Ureter (tissue), 1 donor: ENCODE results near the gene SCN1B. TPM values are rescaled to one million over a fixed set of nuclear protein-coding genes. Genes with fewer than 3 reads are reported as not detected.

ENCODE experiments used
- DNase-seq: peaks from one replicate; pipeline ENCODE4 v3.0.0-alpha.2; 2020; ENCODE audit warnings: low spot score
- total RNA-seq: library from RNA; stranded (reverse); gene quantifications from one replicate; pipeline ENCODE4 v1.2.4, GENCODE V29; 2023
- donor health status: DM: yes; HTN: yes; CAD: no.

The SCN1B gene
- total RNA-seq, 1 donor from 2014 or later = 9.8 TPM

GRCh38 chr19:35074426-35075201 lies 44.3 kb downstream of the SCN1B start:
- no peak for DNase-seq

- no peak for DNase-seq
These were observed 45.1 kb downstream of the SCN1B start for GRCh38 chr19:35075202-35076025.

- DNase-seq = no peak
These were observed 45.7 kb downstream of the SCN1B start for GRCh38 chr19:35076026-35076370.

GRCh38 chr19:35076657-35077056 lies 46.4 kb downstream of the SCN1B start:
- no peak for DNase-seq

GRCh38 chr19:35077411-35078223 lies 47.3 kb downstream of the SCN1B start:
- DNase-seq = no peak

DNA sequence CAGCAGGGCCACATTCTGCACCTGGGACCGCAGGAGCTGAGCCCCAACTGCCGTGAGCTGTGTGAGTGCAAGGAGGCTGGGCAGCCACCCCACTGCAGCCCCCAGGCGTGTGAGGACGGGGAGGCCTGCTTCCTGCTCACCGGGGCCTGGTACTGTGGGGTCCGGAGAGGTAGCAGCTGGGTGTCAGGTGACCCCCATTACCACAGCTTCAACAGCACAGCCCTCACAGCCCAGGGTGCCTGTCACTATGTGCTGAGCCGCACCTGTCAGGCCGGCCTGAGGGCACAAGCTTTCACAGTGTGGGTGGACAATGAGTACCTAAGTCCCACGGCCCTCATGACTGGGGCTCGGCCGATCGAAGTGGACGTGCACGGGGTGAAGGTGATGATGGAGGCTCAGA lies 49.6 kb downstream of the SCN1B start:
- DNase-seq = no peak

- no peak for DNase-seq
These were observed 50.4 kb downstream of the SCN1B start for GRCh38 chr19:35080613-35081170.

GRCh38 chr19:35081201-35081600 lies 50.9 kb downstream of the SCN1B start:
- no peak for DNase-seq

DNA sequence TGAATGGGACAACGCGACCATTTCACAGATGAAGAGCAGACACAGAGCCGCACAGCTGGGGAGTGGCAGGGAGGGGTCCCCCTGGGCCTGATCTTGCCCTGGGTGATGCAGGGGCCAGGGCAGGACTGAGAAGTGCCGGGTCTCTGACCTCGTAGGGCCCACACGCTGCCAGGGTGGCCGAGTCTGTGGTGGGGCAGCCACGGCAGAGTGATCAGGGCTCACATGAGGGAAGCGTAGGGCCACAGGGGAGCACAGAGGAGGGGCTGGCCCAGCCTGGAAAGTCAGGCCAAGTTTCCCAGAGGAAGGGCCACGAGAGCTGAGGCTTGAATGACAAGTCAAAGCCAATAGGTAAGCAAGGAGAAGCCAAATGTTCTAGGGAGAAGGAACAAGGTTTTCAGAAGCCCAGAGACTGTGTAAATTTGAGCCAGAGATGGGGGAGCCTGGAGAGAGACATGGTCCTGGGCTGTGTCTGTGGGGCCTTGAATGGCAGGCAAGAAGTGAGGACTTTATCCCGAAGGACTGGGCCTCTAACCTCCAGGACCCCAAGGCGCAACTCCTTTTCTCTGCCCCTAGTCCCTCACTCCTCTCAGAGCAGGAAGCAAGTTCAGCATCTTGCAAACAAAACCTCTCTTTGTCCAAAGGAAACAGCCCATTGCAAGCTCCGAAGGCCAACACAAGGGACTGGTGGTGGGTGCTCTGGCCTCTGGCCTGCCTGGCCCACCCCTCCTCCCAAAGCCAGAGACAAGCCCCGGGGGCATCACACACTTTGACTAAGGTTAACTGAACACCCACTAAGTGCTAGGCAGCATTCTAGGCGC lies 53.6 kb downstream of the SCN1B start:
- DNase-seq = no peak

DNA sequence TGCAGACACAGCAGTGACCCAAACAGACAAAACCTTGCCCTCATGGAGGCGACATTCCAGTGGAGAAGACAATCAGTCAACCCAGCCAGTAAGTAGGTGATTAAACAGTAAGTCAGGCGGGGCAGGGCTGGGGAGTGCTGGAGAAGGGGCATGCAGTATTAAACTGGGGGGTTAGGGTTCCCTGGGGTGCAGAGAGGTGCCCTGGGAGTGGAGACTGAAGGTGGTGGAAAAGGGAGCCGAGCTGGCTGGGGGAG lies 54.2 kb downstream of the SCN1B start:
- DNase-seq = no peak

DNA sequence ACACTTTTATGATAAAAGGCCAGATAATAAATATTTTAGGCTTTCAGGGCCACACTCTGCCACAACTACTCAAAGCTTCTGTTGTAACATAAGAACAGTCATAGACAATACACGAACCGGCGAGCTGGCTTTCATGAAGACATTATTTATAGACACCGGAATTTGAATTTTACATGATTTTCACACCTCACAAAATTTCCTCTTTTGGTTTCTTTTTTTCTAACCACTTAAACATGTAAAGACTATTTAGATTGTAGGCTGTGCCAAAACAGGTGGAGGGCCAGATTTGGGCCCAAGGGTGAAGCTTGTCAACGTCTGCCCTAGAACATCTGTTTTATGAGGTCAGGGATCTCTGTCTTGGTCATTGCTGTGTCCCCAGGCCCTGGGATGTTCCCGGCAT lies 55.7 kb downstream of the SCN1B start:
- DNase-seq = no peak

DNA sequence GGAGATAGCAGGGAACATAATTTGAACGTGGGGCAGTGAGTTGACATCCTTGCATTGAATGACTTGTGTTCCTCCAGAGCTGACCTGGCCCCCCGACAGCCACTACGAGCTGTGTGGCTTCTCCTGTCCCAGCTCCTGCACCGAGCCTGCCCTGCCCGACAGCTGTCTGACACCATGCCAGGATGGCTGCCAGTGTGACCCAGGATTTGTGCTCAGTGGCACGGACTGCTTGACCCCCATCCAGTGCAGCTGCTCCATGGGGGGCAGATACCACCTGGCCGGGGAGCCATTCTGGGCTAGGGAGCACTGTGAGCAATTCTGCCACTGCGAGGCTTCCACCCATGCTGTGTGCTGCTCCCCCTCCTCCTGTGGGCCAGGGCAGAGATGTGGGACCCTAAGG lies 56.2 kb downstream of the SCN1B start:
- no peak for DNase-seq

DNA sequence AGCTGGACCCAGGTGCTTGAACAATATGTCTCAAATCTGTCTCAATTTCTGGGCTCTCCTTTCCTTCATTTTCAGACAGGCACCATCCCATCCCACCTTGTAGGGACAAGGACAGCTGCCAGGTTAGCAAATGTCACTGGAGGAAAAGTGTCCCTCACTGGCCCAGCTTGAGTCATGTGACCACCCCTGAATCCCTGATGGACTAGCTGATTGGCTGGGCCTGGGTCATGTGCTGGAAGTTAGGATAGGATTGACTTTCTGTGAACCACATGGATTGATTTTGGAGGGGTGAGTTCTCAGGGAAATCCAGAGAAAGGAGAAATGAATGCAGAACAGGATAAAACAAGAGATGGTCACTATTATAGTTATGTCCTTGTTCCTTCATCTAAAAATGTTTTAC lies 57.1 kb downstream of the SCN1B start:
- DNase-seq = no peak

DNA sequence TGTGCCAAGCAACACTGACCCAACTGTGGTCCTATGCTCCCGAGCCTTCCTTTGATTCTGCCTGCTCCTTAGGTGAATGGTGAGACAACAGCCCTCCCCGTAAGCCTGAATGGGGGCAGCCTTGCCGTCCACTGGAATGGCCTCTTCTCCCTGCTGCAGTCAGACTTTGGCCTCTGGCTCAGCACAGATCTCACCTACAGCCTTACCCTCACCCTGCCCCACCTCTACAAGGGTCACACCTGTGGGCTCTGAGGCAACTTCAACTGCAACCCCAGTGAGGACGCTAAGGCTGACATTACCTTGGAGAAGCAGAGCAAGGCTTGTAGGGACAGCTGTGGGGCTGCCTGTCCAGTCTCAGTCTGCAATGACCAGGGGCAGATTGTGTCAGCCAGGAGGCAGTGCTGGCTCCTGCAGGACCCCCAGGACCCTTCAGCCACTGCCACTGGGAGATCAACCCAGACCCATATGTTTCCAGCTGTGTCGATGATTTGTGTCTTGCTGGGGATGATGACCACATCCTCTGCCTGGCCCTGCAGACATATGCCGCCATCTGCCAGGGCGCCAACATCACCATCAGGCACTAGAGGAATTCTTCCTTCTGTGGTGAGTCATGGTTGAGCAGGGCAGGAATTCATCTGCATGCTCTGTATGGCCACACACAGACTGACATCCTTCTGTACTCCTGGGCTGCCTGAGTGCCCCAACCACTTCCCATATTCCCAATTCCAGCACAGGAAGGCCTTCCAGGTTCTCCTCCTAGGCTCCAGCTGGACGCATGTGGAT lies 58.1 kb downstream of the SCN1B start:
- no peak for DNase-seq

DNA sequence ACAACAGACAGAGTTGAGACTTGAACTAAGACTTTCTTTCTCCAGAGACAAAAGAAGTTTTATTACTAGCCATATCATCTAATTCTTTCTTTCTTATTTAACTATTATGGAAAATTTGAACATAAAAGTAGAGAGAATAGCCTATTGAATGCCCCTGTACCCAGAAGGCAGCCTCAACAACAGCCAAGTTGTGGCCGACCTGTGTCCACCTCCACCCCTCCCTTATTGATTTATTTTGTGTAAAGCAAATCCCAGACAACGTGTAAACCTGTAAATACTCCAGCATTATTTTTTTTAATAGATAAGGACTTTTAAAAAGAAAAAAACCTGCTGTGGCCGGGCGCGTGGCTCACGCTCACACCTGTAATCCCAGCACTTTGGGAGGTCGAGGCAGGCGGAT lies 59.3 kb downstream of the SCN1B start:
- no peak for DNase-seq

Other genes with a start within 250 kb of the SCN1B start
- 4.6 TPM for gene ZNF30, start 103.6 kb upstream of the SCN1B start, total RNA-seq
- gene ZNF792, start 66.2 kb upstream of the SCN1B start, total RNA-seq = 10.2 TPM
- gene GRAMD1A, start 30.1 kb upstream of the SCN1B start, total RNA-seq = 71.3 TPM
- gene HPN, start 11.3 kb downstream of the SCN1B start, total RNA-seq = 0.73 TPM
- 434 TPM for gene FXYD3, start 85.4 kb downstream of the SCN1B start, total RNA-seq
- 15.5 TPM for gene LGI4, start 104.6 kb downstream of the SCN1B start, total RNA-seq
- gene FXYD1, start 108.4 kb downstream of the SCN1B start, total RNA-seq = 50.2 TPM
- 0.62 TPM for gene FXYD7, start 112.8 kb downstream of the SCN1B start, total RNA-seq
- 136 TPM for gene FXYD5, start 124.3 kb downstream of the SCN1B start, total RNA-seq
- gene FAM187B, start 198.3 kb downstream of the SCN1B start, total RNA-seq = not detected
- gene LSR, start 218.5 kb downstream of the SCN1B start, total RNA-seq = 55.2 TPM
- 113 TPM for gene USF2, start 238.5 kb downstream of the SCN1B start, total RNA-seq